ENCODE measurements around the gene RNU6-9.

RNU6-9 gene

GRCh38 chr19:938233-938923 lies 45.1 kb downstream of the RNU6-9 start:
- peaks cover 48% of the 10 kb centered on the region for H3K4me1 ChIP-seq (ENCODE audit: low read length)
- no peak overlapping the region for H3K4me2 ChIP-seq (ENCODE audit: low read length)
- H2AFZ ChIP-seq (ENCODE audit: low read depth, low read length) = no peak overlapping the region
- H3K9me3 ChIP-seq (ENCODE audit: insufficient read depth, low read length) = peaks cover 3% of the 10 kb centered on the region; the same call in 1 of the 2 replicates
- H3K27ac ChIP-seq (ENCODE audit: low read length) = no peak overlapping the region
- H4K20me1 ChIP-seq (ENCODE audit: insufficient read depth, low read length) = peaks cover 68% of the 10 kb centered on the region
- TF ChIP-seq EZH2phosphoT487 (IDR thresholded peaks at IDR 0.05; ENCODE audit: low read depth) = no peak
- TF ChIP-seq, protein P1, sequence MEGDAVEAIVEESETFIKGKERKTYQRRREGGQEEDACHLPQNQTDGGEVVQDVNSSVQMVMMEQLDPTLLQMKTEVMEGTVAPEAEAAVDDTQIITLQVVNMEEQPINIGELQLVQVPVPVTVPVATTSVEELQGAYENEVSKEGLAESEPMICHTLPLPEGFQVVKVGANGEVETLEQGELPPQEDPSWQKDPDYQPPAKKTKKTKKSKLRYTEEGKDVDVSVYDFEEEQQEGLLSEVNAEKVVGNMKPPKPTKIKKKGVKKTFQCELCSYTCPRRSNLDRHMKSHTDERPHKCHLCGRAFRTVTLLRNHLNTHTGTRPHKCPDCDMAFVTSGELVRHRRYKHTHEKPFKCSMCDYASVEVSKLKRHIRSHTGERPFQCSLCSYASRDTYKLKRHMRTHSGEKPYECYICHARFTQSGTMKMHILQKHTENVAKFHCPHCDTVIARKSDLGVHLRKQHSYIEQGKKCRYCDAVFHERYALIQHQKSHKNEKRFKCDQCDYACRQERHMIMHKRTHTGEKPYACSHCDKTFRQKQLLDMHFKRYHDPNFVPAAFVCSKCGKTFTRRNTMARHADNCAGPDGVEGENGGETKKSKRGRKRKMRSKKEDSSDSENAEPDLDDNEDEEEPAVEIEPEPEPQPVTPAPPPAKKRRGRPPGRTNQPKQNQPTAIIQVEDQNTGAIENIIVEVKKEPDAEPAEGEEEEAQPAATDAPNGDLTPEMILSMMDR (IDR thresholded peaks at IDR 0.05; ENCODE audit: low read depth, low read length) = no peak
- H3K27me3 ChIP-seq (ENCODE audit: low read depth, low read length) = no peaks in the 10 kb centered on the region
- no peak overlapping the region for H3K4me3 ChIP-seq (ENCODE audit: low read length)
- H3K36me3 ChIP-seq (replicated peaks; ENCODE audit: low read depth, low read length) = peaks cover 72% of the 10 kb centered on the region
- H3K79me2 ChIP-seq (ENCODE audit: low read length) = peaks cover 86% of the 10 kb centered on the region
- H3K9ac ChIP-seq (ENCODE audit: low read length) = no peak overlapping the region

- no peak overlapping the region for H3K9ac ChIP-seq (ENCODE audit: low read length)
- H3K4me1 ChIP-seq (ENCODE audit: low read length) = peaks cover 41% of the 10 kb centered on the region
- peak overlapping the region; percentile 87 for H3K4me2 ChIP-seq (ENCODE audit: low read length)
- no peak overlapping the region for H2AFZ ChIP-seq (ENCODE audit: low read depth, low read length)
- TF ChIP-seq EZH2phosphoT487 (IDR thresholded peaks at IDR 0.05; ENCODE audit: low read depth) = no peak
- TF ChIP-seq, protein P1 (IDR thresholded peaks at IDR 0.05; ENCODE audit: low read depth, low read length) = no peak
- H3K4me3 ChIP-seq (ENCODE audit: low read length) = peak overlapping the region; percentile 66; the same call in 1 of the 2 replicates
- H4K20me1 ChIP-seq (ENCODE audit: insufficient read depth, low read length) = peaks cover 60% of the 10 kb centered on the region
- H3K36me3 ChIP-seq (replicated peaks; ENCODE audit: low read depth, low read length) = peaks cover 66% of the 10 kb centered on the region
- H3K79me2 ChIP-seq (ENCODE audit: low read length) = peaks cover 86% of the 10 kb centered on the region
- H3K27me3 ChIP-seq (ENCODE audit: low read depth, low read length) = no peaks in the 10 kb centered on the region
- no peak overlapping the region for H3K27ac ChIP-seq (ENCODE audit: low read length)
- H3K9me3 ChIP-seq (ENCODE audit: insufficient read depth, low read length) = peaks cover 3% of the 10 kb centered on the region; the same call in 1 of the 2 replicates
Observed at GRCh38 chr19:939439-939838, 46.2 kb downstream of the RNU6-9 start.

DNA sequence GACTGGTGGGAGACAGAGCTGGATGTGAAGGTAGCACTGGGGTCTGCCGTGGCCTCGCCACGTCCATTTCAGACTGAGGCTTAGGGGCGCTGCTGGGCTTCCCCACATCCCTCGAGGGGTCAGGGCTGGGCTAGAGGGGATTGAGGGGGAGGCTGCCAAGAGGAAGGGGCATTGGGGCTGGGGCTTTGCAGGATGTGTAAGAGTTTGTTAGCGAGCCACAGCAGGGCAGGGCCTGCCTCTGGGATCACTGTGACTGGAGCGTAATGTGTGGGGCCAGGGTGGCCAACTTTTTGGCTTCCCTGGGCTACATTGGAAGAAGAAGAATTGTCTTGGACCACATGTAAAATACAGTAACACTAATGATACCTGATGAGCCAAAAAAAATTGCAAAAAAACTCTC lies 46.6 kb downstream of the RNU6-9 start:
- Histone ChIP-seq H3K27me3 (ENCODE audit: low read depth, low read length) (no peaks in the 10 kb centered on the region), H2AFZ (ENCODE audit: low read depth, low read length) (no peak overlapping the region), H3K4me2 (ENCODE audit: low read length) (peak overlapping the region; percentile 87), H3K9ac (ENCODE audit: low read length) (peak overlapping the region; percentile 60; the same call in 1 of the 2 replicates), H3K79me2 (ENCODE audit: low read length) (peaks cover 86% of the 10 kb centered on the region), H4K20me1 (ENCODE audit: insufficient read depth, low read length) (peaks cover 56% of the 10 kb centered on the region), H3K4me3 (ENCODE audit: low read length) (peak overlapping the region; percentile 66), H3K27ac (ENCODE audit: low read length) (peak overlapping the region; percentile 64), H3K36me3 (replicated peaks; ENCODE audit: low read depth, low read length) (peaks cover 62% of the 10 kb centered on the region), H3K4me1 (ENCODE audit: low read length) (peaks cover 41% of the 10 kb centered on the region), H3K9me3 (ENCODE audit: insufficient read depth, low read length) (peaks cover 3% of the 10 kb centered on the region; the same call in 1 of the 2 replicates)
- TF ChIP-seq, protein P1 (IDR thresholded peaks at IDR 0.05; ENCODE audit: low read depth, low read length) = no peak
- no peak for TF ChIP-seq EZH2phosphoT487 (IDR thresholded peaks at IDR 0.05; ENCODE audit: low read depth)

DNA sequence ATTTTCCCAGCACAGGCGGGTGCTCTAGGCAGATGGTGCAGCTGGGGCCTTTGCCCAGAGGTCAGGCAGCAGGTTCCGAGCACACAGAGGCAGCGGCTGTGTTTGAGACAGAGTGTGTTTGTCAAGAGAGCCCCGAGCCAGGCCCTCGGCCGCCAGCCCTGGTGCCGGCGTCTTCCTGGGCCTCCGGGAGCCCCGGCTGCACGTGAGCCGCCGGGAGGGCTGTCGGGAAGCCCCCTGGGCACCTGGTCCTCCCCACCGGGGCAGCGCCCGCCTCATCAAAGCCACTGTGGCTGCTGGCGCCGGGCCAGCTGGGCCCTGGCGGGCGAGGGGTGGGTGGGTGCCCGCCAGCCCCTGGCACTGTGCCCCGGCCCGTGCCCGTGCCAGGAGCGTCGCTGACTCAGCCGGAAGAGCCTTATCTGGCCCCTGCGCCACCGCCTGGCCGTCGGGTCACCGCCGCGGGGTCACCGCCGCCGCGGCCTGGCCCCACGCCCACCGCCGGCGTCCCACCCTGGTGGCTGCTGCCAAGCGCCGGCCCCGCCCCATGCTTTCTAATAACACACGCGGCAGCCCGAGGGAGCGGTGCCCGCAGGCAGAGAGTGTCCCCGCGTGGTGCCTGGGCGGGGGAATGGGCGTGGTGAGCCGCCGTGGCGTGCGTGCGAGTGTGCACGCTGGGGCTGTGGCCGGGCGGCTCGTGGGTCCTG lies 47.5 kb downstream of the RNU6-9 start:
- H3K4me1 ChIP-seq (ENCODE audit: low read length) = peaks cover 43% of the 10 kb centered on the region
- peak overlapping the region; percentile 64 for H3K27ac ChIP-seq (ENCODE audit: low read length)
- H4K20me1 ChIP-seq (ENCODE audit: insufficient read depth, low read length) = peaks cover 50% of the 10 kb centered on the region
- H3K36me3 ChIP-seq (replicated peaks; ENCODE audit: low read depth, low read length) = peaks cover 58% of the 10 kb centered on the region
- no peak overlapping the region for H2AFZ ChIP-seq (ENCODE audit: low read depth, low read length)
- TF ChIP-seq, protein P1 (IDR thresholded peaks at IDR 0.05; ENCODE audit: low read depth, low read length) = peak; percentile 27; the same call in 1 of the 2 replicates
- TF ChIP-seq EZH2phosphoT487 (IDR thresholded peaks at IDR 0.05; ENCODE audit: low read depth) = no peak
- peak overlapping the region; percentile 66 for H3K4me3 ChIP-seq (ENCODE audit: low read length)
- peak overlapping the region; percentile 60 for H3K9ac ChIP-seq (ENCODE audit: low read length)
- peaks cover 3% of the 10 kb centered on the region; the same call in 1 of the 2 replicates for H3K9me3 ChIP-seq (ENCODE audit: insufficient read depth, low read length)
- peaks cover 88% of the 10 kb centered on the region for H3K79me2 ChIP-seq (ENCODE audit: low read length)
- H3K4me2 ChIP-seq (ENCODE audit: low read length) = peak overlapping the region; percentile 87
- H3K27me3 ChIP-seq (ENCODE audit: low read depth, low read length) = no peaks in the 10 kb centered on the region

Data from OCI-LY3 (cell line).